Activated T-cell treated with anti-CD3 and anti-CD28 coated beads, Interleukin-2, amount 50 U/mL, for 72 hours (primary cell): ENCODE measurements around the gene MAP3K6. TPM values are rescaled to one million over a fixed set of nuclear protein-coding genes. Genes with fewer than 3 reads are reported as not detected.

Experiments
- ATAC-seq, 2 donors: fragments of 150-1000 bp; cut with Tn5 transposase; replicated peaks in 1 of 2; 2 replicates each; pipeline ENCODE4 v1.10.0; 2021; ENCODE audit warnings: moderate library complexity in 2 of 2, mild to moderate bottlenecking in 1 of 2
- DNase-seq, 2 donors: peaks; one replicate each; pipeline ENCODE4 v3.0.0; 2021 to 2022; ENCODE audit warnings: mixed read lengths in 1 of 2
- H3K27ac Mint-ChIP-seq: one replicate; pipeline ENCODE4 v1.8.0; 2022; ENCODE audit warnings: mild to moderate bottlenecking, moderate library complexity, mixed read lengths
- H3K27me3 Mint-ChIP-seq: one replicate; pipeline ENCODE4 v1.8.0; 2022; ENCODE audit warnings: low read depth, mixed read lengths
- H3K36me3 Mint-ChIP-seq, 2 donors: one replicate each; pipeline ENCODE4 v1.8.0; 2022; ENCODE audit warnings: mixed read lengths in 2 of 2, mild to moderate bottlenecking in 1 of 2; ENCODE audit not compliant: insufficient read depth in 2 of 2
- H3K4me1 Mint-ChIP-seq: one replicate; pipeline ENCODE4 v1.8.0; 2022; ENCODE audit warnings: low read depth, mixed read lengths
- H3K4me3 Mint-ChIP-seq, 2 donors: one replicate each; pipeline ENCODE4 v1.8.0; 2022; ENCODE audit warnings: mild to moderate bottlenecking in 2 of 2, mixed read lengths in 2 of 2, moderate library complexity in 2 of 2
- H3K9me3 Mint-ChIP-seq, 2 donors: one replicate each; pipeline ENCODE4 v1.8.0; 2022; ENCODE audit warnings: mixed read lengths in 2 of 2
- total RNA-seq, 2 donors: library from RNA; stranded (reverse); gene quantifications; one replicate each; pipeline ENCODE4 v1.2.3, GENCODE V29; 2022

The MAP3K6 gene
- total RNA-seq, 2 donors from 2014 or later, result 8.3 to 10.4 TPM

- no peaks in the 10 kb centered on the region for H3K27me3 Mint-ChIP-seq
- H3K27ac Mint-ChIP-seq, result no peak overlapping the region
These were observed 11.2 kb upstream of the MAP3K6 start for GRCh38 chr1:27377760-27378495.

GRCh38 chr1:27374362-27375086 lies 7.8 kb upstream of the MAP3K6 start, which contains the start of gene FCN3:
Gene FCN3 (minus strand): TSS chr1:27374824. CDS start chr1:27374818, 6 bp downstream.
- DNase-seq (no peak), ATAC-seq (no peak)
- Mint-ChIP-seq H3K4me1 (peaks cover 7% of the 10 kb centered on the region), H3K27ac (no peak within 1 kb of the TSS), H3K27me3 (no peaks in the 10 kb centered on the region), H3K4me3 (no peak within 1 kb of the TSS), H3K9me3 (no peaks in the 10 kb centered on the region), H3K36me3 (no peaks in the 10 kb centered on the region)

More at GRCh38 chr1:27377760-27378495, 11.2 kb upstream of the MAP3K6 start:
- H3K4me3 Mint-ChIP-seq, result no peak overlapping the region
- DNase-seq, result no peak
- no peaks in the 10 kb centered on the region for H3K9me3 Mint-ChIP-seq
- H3K36me3 Mint-ChIP-seq, result no peaks in the 10 kb centered on the region
- no peak for ATAC-seq
- H3K4me1 Mint-ChIP-seq, result no peaks in the 10 kb centered on the region

- no peaks in the 10 kb centered on the region for H3K27me3 Mint-ChIP-seq
- DNase-seq (no peak), ATAC-seq (no peak)
- no peak overlapping the region for H3K4me3 Mint-ChIP-seq
- H3K36me3 Mint-ChIP-seq, result no peaks in the 10 kb centered on the region
- H3K27ac Mint-ChIP-seq, result no peak overlapping the region
- H3K9me3 Mint-ChIP-seq, result no peaks in the 10 kb centered on the region
- H3K4me1 Mint-ChIP-seq, result peaks cover 14% of the 10 kb centered on the region
These were observed 6.3 kb upstream of the MAP3K6 start for GRCh38 chr1:27372808-27373690.

- Mint-ChIP-seq H3K27ac (no peak overlapping the region), H3K4me3 (no peak overlapping the region), H3K4me1 (peaks cover 16% of the 10 kb centered on the region), H3K9me3 (no peaks in the 10 kb centered on the region), H3K27me3 (no peaks in the 10 kb centered on the region), H3K36me3 (no peaks in the 10 kb centered on the region)
- DNase-seq, result no peak
- ATAC-seq, result no peak
These were observed 5.5 kb upstream of the MAP3K6 start for GRCh38 chr1:27372022-27372807.

GRCh38 chr1:27368869-27369582 lies 2.3 kb upstream of the MAP3K6 start:
- H3K9me3 Mint-ChIP-seq, result no peaks in the 10 kb centered on the region
- H3K36me3 Mint-ChIP-seq, result no peaks in the 10 kb centered on the region
- no peaks in the 10 kb centered on the region for H3K27me3 Mint-ChIP-seq
- DNase-seq (no peak), ATAC-seq (no peak)
- H3K4me1 Mint-ChIP-seq, result peaks cover 34% of the 10 kb centered on the region
- H3K4me3 Mint-ChIP-seq, result no peak overlapping the region
- no peak overlapping the region for H3K27ac Mint-ChIP-seq

- H3K4me3 Mint-ChIP-seq, result peak overlapping the region; percentile 77 to 78
These were observed 444 bp upstream of the MAP3K6 start for GRCh38 chr1:27367160-27367650.

GRCh38 chr1:27366113-27366410 lies 699 bp downstream of the MAP3K6 start:
- Mint-ChIP-seq H3K4me3 (peak overlapping the region; percentile 95 to 96), H3K4me1 (peaks cover 34% of the 10 kb centered on the region), H3K9me3 (no peaks in the 10 kb centered on the region), H3K27me3 (no peaks in the 10 kb centered on the region), H3K36me3 (no peaks in the 10 kb centered on the region), H3K27ac (peak overlapping the region; percentile 68)
- DNase-seq (peak; percentile 89 to 92), ATAC-seq (peak; percentile 79 to 83)

More at GRCh38 chr1:27367160-27367650, 444 bp upstream of the MAP3K6 start:
- H3K27ac Mint-ChIP-seq, result no peak overlapping the region
- H3K36me3 Mint-ChIP-seq, result no peaks in the 10 kb centered on the region
- H3K27me3 Mint-ChIP-seq, result no peaks in the 10 kb centered on the region
- peaks cover 34% of the 10 kb centered on the region for H3K4me1 Mint-ChIP-seq
- ATAC-seq (no peak), DNase-seq (no peak)
- no peaks in the 10 kb centered on the region for H3K9me3 Mint-ChIP-seq

GRCh38 chr1:27365372-27366112 lies 1.2 kb downstream of the MAP3K6 start:
- Mint-ChIP-seq H3K27me3 (no peaks in the 10 kb centered on the region), H3K4me3 (peak overlapping the region; percentile 95 to 96), H3K27ac (peak overlapping the region; percentile 68), H3K4me1 (peaks cover 34% of the 10 kb centered on the region), H3K36me3 (no peaks in the 10 kb centered on the region), H3K9me3 (no peaks in the 10 kb centered on the region)
- DNase-seq (peak; percentile 75 to 78), ATAC-seq (peak; percentile 74 to 75)

- peak overlapping the region; percentile 95 to 96 for H3K4me3 Mint-ChIP-seq
- no peak overlapping the region for H3K27ac Mint-ChIP-seq
- ATAC-seq, result peak in 1 of 2 donors; percentile 37
These were observed 1.9 kb downstream of the MAP3K6 start for GRCh38 chr1:27364696-27365371.

GRCh38 chr1:27363766-27364695 lies 2.7 kb downstream of the MAP3K6 start:
- Mint-ChIP-seq H3K27ac (no peak overlapping the region), H3K9me3 (no peaks in the 10 kb centered on the region), H3K27me3 (peaks cover 6% of the 10 kb centered on the region), H3K36me3 (no peaks in the 10 kb centered on the region), H3K4me3 (peak overlapping the region in 1 of 2 donors; percentile 4), H3K4me1 (peaks cover 35% of the 10 kb centered on the region)
- no peak for DNase-seq
- no peak for ATAC-seq

More at GRCh38 chr1:27364696-27365371, 1.9 kb downstream of the MAP3K6 start:
- Mint-ChIP-seq H3K9me3 (no peaks in the 10 kb centered on the region), H3K27me3 (peaks cover 3% of the 10 kb centered on the region), H3K36me3 (no peaks in the 10 kb centered on the region), H3K4me1 (peaks cover 35% of the 10 kb centered on the region)
- DNase-seq, result no peak
